Central memory CD8-positive, alpha-beta T cell (primary cell): ENCODE data around the gene CD44.
"Not testable (repeated sequence)": the region's sequence is repeated elsewhere in the genome, so short reads cannot be mapped to it uniquely, and the experiment has no call there.

Source experiments
- ATAC-seq: fragments of 150-1000 bp; cut with Tn5 transposase; replicated peaks from 2 replicates; pipeline ENCODE4 v1.10.0; 2022; ENCODE audit warnings: mild to moderate bottlenecking, moderate FRiP score, moderate number of reproducible peaks; ENCODE audit not compliant: poor library complexity, severe bottlenecking; ENCODE audit errors: extremely low read depth
- DNase-seq, 2 donors: peaks; one replicate each; pipeline ENCODE4 v3.0.0; 2021; ENCODE audit warnings: low spot score in 2 of 2
- H3K27ac Mint-ChIP-seq: one replicate; pipeline ENCODE4 v1.8.0; 2022; ENCODE audit warnings: low read depth, mild to moderate bottlenecking, moderate library complexity, mixed read lengths
- H3K27me3 Mint-ChIP-seq: one replicate; pipeline ENCODE4 v1.8.0; 2022; ENCODE audit warnings: mixed read lengths
- H3K36me3 Mint-ChIP-seq: one replicate; pipeline ENCODE4 v1.8.0; 2022; ENCODE audit warnings: mild to moderate bottlenecking, moderate library complexity, mixed read lengths; ENCODE audit not compliant: insufficient read depth
- H3K4me1 Mint-ChIP-seq: one replicate; pipeline ENCODE4 v1.8.0; 2022; ENCODE audit warnings: mixed read lengths
- H3K4me3 Mint-ChIP-seq: one replicate; pipeline ENCODE4 v1.8.0; 2022; ENCODE audit warnings: mild to moderate bottlenecking, moderate library complexity, mixed read lengths
- H3K9me3 Mint-ChIP-seq: one replicate; pipeline ENCODE4 v1.8.0; 2022; ENCODE audit warnings: mixed read lengths

CD44 gene

DNA sequence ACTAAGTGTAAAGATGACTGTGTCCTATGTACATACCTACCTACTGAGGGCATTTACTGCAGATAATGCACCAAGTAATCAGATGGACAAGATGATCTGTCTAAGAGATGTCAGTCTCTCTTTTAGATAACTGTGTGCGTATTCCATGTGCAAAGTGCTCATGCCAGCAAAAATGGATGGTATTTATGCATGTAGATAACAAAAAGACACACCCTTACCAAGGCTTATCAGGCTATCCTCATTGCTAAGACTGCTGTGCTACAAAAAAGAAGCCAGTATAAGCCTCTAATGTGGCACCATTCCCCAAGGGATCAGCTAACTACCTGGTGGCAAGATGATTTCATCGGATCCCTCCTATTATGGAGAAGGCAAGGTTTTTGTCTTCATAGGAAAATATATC lies 34.3 kb upstream of the CD44 start:
- H3K4me1 Mint-ChIP-seq, result peaks cover 36% of the 10 kb centered on the region
- H3K27me3 Mint-ChIP-seq, result no peaks in the 10 kb centered on the region
- H3K4me3 Mint-ChIP-seq, result no peak overlapping the region
- H3K36me3 Mint-ChIP-seq, result no peaks in the 10 kb centered on the region
- H3K9me3 Mint-ChIP-seq, result no peaks in the 10 kb centered on the region
- no peak for ATAC-seq
- no peak overlapping the region for H3K27ac Mint-ChIP-seq
- no peak for DNase-seq

DNA sequence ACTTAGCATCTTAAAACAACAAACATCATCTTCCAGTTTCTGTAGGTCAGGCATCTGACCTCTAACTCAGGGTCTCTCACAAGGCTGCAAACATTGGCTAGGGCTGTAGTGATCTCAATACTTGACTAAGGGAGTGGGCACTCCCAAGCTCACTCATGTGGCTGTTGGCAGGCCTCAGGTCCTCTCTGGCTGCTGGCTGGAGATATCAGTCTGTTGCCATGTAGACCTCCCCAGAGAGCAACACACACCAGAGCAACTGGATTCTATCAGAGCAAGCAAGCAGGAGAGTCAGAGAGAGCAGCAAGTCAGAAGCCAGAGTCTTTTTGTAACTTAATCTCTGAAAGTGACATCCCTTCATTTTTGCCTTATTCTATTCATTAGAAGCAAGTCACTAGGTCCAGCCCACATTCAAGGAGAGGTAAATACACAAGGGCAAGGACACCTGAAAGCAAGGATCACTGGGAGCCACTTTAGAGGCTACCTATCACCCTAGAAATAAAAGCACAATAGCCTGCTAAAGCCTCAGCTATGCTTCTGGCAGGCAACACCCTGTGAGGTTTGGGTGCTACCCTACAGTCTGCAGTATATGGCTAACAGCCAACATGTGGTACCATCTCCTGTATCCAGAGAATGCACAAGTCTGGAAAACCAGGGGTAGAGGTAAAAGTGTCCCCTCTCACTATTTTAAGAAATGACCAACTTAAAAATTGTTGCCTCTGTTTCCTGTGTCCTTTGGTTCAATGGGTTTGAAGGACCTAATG lies 33.5 kb upstream of the CD44 start:
- H3K9me3 Mint-ChIP-seq, result no peaks in the 10 kb centered on the region
- peaks cover 38% of the 10 kb centered on the region for H3K4me1 Mint-ChIP-seq
- H3K36me3 Mint-ChIP-seq, result no peaks in the 10 kb centered on the region
- H3K27me3 Mint-ChIP-seq, result no peaks in the 10 kb centered on the region
- peak overlapping the region; percentile 68 for H3K27ac Mint-ChIP-seq
- DNase-seq (no peak), ATAC-seq (no peak)
- no peak overlapping the region for H3K4me3 Mint-ChIP-seq

DNA sequence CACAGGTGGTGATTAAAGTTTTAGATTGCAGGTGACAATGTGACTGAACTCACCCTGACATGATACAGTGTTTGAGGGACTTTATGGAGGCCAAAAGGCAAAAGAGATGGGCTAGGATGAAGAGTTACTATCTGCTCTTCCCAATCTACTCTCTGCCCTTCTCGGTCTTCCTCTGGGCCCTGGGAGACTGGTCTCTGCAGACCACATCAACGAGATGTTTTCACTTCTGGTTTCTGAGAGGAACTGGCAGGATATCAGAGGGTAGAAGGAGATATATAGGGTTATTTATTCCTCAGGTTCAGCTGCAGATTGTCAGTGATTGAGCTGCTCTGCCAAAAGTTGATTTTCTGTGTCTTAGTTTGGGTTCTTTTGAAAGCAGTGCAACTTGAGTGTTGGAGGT lies 32.4 kb upstream of the CD44 start:
- Mint-ChIP-seq H3K9me3 (no peaks in the 10 kb centered on the region), H3K27ac (peak overlapping the region; percentile 51), H3K27me3 (no peaks in the 10 kb centered on the region), H3K4me1 (peaks cover 49% of the 10 kb centered on the region), H3K4me3 (no peak overlapping the region), H3K36me3 (no peaks in the 10 kb centered on the region)
- no peak for DNase-seq
- ATAC-seq, result peak; percentile 60

DNA sequence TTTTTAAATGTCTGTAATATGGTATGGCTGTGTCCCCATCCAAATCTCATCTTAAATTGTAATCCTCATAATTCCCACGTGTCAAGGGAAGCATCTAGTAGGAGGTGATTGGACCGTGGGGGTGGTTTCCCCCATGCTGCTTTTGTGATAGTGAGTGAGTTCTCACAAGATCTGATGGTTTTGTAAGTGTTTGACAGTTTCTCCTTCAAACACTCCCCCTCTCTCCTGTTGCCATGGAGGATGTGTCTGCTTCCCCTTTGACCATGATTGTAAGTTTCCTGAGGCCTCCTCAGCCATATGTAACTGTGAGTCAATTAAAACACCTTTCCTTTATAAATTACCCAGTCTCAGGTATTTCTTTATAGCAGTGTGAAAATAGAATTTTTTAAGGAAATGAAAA lies 31.1 kb upstream of the CD44 start:
- H3K27ac Mint-ChIP-seq, result peak overlapping the region; percentile 56
- H3K9me3 Mint-ChIP-seq, result no peaks in the 10 kb centered on the region
- H3K36me3 Mint-ChIP-seq, result no peaks in the 10 kb centered on the region

DNA sequence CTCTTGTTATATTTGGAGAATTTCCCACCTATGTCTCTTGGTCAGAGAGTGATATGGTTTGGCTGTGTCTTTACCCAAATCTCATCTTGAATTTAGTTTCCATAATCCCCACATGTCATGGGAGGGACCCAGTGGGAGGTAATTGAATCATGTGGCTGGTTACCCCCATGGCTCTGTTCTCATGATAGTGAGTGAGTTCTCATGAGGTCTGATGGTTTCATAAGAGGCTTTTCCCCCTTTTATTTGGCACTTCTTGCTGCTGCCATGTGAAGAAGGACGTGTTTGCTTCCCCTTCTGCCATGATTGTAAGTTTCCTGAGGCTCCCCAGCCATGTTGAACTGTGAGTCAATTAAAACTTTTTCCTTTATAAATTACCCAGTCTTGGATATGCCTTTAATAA lies 30.6 kb upstream of the CD44 start:
- peaks cover 62% of the 10 kb centered on the region for H3K4me1 Mint-ChIP-seq
- H3K27me3 Mint-ChIP-seq, H3K27ac Mint-ChIP-seq, DNase-seq, H3K4me3 Mint-ChIP-seq, ATAC-seq, H3K9me3 Mint-ChIP-seq, H3K36me3 Mint-ChIP-seq: not testable (repeated sequence)

More for the DNA sequence above, 31.1 kb upstream of the CD44 start:
- Mint-ChIP-seq H3K4me1 (peaks cover 62% of the 10 kb centered on the region), H3K4me3 (no peak overlapping the region), H3K27me3 (no peaks in the 10 kb centered on the region)
- no peak for DNase-seq
- no peak for ATAC-seq

DNA sequence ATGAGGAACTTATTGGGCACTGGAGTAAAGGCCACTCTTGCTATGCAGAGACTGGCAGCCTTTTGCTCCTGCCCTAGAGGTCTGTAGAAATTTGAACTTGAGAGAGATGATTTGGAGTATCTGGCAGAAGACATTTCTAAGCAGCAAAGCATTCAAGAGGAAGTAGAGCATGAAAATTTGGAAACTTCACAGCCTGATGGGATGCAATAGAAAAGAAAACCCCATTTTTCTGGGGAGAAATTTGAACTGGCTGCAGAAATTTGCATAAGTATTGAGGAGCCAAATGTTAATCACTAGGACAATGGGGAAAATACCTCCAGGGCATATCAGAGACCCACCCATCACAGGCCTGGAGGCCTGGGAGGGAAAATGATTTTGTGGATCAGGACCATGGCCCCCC lies 29.9 kb upstream of the CD44 start:
- Mint-ChIP-seq H3K36me3 (no peaks in the 10 kb centered on the region), H3K27me3 (no peaks in the 10 kb centered on the region), H3K4me1 (peaks cover 62% of the 10 kb centered on the region), H3K9me3 (no peaks in the 10 kb centered on the region), H3K27ac (no peak overlapping the region), H3K4me3 (no peak overlapping the region)
- no peak for ATAC-seq
- no peak for DNase-seq

DNA sequence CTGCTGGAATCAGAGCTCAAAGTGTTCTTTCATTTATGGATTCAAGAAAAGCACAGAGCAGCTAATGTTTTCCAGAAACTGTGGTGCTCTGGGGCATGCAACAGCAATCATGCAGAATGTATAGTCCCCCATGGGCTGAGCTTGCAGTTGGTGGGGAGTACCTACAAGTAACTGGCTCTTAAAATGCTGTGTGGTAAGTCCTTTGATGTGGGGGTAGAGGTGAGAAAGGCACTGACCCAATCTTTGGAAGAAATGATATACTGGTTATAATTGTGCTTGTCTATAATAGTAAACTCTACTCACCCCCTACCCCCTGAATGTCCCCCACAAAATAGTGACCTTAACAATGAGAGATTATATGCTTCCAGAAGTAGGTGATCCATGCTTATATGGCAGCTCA lies 29.1 kb upstream of the CD44 start:
- no peak for DNase-seq
- Mint-ChIP-seq H3K27ac (no peak overlapping the region), H3K36me3 (no peaks in the 10 kb centered on the region), H3K4me3 (no peak overlapping the region), H3K27me3 (no peaks in the 10 kb centered on the region), H3K9me3 (no peaks in the 10 kb centered on the region), H3K4me1 (peaks cover 62% of the 10 kb centered on the region)
- ATAC-seq, result no peak

DNA sequence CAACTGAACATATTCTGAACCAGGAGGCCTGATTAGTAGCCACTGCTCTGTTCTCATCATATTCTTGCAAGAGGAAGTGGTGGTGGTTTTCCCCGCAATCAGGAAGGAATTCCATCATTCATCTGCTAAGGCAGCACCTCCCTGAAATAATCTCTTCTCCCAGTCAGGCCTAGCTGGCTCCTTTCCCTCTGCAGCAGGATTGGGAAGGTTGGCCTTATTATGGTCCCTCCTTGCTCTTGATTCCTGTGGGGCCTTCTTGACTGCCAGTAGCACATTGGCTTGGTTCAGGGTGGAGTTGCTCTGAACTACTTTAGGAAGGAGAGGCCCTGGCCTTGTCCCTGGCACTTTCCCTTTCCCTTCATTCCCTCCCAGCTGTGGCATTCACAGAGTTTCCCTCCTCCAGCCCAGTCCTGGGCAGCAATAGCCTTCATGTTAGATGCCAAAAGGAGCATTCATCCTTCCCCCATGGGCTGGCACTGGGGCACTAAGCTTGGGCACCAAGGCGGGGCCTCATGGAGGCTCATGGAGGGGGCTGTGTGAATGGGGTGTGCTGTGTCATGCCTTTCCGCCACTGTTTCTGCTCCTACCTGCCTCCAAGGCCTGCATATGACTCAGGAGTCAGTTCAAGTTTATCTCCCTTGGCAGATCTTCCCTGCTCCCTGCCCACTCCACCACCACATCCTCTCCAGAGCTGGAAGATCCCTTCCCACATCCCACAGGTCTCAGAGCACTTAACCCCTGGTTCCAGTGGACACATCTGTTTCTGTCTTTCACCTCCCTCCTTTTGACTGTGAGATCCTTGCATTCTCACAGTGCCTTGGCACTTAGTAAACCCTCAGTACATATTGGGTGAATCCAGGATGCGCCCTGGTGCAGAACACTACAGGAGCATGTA lies 27.6 kb upstream of the CD44 start:
- H3K27ac Mint-ChIP-seq, result no peak overlapping the region
- no peaks in the 10 kb centered on the region for H3K36me3 Mint-ChIP-seq
- DNase-seq (no peak), ATAC-seq (no peak)
- H3K27me3 Mint-ChIP-seq, result no peaks in the 10 kb centered on the region
- H3K4me1 Mint-ChIP-seq, result peaks cover 47% of the 10 kb centered on the region
- H3K4me3 Mint-ChIP-seq, result peak overlapping the region; percentile 11
- no peaks in the 10 kb centered on the region for H3K9me3 Mint-ChIP-seq

DNA sequence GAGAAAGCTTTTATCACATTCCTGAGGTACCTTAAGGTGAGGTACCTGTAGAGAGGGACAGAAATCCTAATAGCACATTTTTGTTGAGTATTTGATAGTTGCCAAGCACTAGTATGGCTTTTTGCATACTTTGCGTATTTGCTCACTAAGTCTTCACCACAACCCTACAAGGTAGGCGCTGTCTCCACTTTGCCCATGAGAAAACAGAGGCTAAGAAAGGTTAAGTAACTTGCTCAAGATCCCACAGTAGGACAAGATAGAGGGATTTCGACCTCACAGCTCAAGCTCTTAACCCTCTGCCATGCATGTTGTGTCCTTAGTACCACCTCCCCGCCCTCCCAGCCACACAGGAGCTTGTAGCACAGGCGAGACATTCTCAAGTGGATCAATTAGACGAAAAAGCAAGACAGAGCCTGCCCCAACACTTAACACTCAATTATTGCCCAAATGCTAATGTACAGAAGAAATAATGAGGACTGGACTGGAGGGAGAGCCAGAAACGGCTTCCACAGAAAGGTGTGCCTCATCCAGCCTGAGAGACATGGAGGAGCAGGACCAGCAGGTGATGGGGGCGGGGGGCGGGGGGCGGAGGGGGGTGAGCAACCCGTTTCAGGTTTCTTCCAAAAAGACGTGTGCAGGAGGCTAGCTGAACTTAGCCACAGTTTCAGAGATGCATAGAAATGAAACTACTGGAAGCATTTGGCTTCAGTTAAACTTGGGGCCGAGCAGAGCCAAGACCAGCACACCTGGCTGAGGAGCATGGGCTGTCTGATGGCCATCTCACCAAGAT lies 26.7 kb upstream of the CD44 start:
- no peak for ATAC-seq
- Mint-ChIP-seq H3K36me3 (no peaks in the 10 kb centered on the region), H3K4me1 (peaks cover 38% of the 10 kb centered on the region), H3K27me3 (no peaks in the 10 kb centered on the region), H3K9me3 (no peaks in the 10 kb centered on the region), H3K27ac (no peak overlapping the region), H3K4me3 (no peak overlapping the region)
- no peak for DNase-seq

DNA sequence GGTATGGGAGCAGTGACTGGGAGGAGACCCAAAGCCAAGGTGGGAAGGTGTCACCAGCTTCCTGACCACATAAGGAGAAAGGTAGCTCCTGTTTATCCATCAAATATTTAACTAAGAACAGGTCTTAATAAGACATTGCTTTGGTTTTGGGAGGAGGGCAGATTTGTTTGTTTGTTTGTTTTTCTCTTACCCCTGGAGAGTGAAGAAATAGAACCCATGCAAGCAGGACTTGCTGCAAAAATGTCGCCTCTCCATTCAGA lies 26.2 kb upstream of the CD44 start:
- ATAC-seq (no peak), DNase-seq (no peak)
- no peak overlapping the region for H3K27ac Mint-ChIP-seq
- no peaks in the 10 kb centered on the region for H3K36me3 Mint-ChIP-seq
- peaks cover 34% of the 10 kb centered on the region for H3K4me1 Mint-ChIP-seq
- H3K4me3 Mint-ChIP-seq, result no peak overlapping the region
- no peaks in the 10 kb centered on the region for H3K27me3 Mint-ChIP-seq
- no peaks in the 10 kb centered on the region for H3K9me3 Mint-ChIP-seq

DNA sequence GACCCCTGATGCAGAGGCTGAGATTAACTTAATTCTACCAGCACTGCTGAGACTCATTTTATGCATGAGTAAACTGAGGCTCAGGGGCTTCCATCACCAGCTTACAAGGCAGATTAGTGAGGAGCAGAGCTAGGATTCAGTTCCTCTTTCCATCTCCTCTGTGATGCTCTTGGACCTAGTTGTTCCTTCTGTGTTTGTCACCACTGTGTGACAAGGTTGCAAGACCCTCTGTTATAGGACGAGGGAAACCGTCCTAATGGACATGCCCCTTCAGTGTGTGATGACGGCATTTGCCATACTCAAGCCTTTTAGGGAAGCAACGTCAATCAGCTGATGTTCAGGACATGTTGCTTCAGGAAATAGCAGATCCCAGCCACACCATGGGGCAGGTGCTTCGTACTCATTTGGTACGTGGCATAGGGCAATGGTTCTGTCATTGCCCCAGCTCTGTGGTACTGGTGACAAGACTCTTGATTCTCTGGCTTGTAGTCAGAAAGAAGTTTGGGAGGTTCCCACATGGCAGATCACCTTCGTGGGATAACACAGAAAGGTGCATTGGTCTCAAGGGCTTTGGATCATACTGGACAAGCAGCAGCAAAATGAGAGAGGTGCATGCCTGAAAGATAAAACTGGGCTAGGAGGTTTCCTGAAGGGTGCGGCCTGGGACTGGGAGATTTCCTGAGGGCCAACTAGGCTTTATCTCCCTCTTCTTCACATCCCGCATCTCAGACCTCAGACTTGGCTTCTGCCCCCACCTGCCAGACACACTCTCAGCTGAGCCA lies 23.9 kb upstream of the CD44 start:
- ATAC-seq (no peak), DNase-seq (no peak)
- Mint-ChIP-seq H3K4me3 (no peak overlapping the region), H3K36me3 (no peaks in the 10 kb centered on the region), H3K4me1 (peaks cover 42% of the 10 kb centered on the region), H3K9me3 (no peaks in the 10 kb centered on the region), H3K27ac (no peak overlapping the region), H3K27me3 (no peaks in the 10 kb centered on the region)

DNA sequence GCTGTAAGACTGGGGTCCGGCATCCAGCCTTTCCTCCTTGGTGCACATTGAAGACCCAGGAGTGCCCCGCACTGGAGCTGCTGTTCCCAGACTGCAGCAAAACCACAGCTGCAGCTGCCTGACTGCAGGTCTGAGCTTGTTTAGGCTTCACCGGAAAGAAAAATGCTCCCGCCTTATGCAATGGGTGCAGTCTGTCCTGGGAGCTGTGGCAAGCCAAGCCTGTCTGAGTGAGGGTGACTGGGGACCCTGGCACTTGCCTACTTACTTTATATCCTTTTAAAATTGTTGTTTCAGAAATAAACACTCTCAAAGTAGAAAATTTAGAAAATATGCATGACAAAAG lies 23.3 kb upstream of the CD44 start:
- H3K27ac Mint-ChIP-seq, result no peak overlapping the region
- DNase-seq (no peak), ATAC-seq (no peak)
- H3K4me3 Mint-ChIP-seq, result no peak overlapping the region
- no peaks in the 10 kb centered on the region for H3K36me3 Mint-ChIP-seq
- no peaks in the 10 kb centered on the region for H3K9me3 Mint-ChIP-seq
- no peaks in the 10 kb centered on the region for H3K27me3 Mint-ChIP-seq
- peaks cover 43% of the 10 kb centered on the region for H3K4me1 Mint-ChIP-seq
